ENCODE measurements around the gene ADIPOQ. TPM values are rescaled to one million over a fixed set of nuclear protein-coding genes. Genes with fewer than 3 reads are reported as not detected.
"Not testable (repeated sequence)": the region's sequence is repeated elsewhere in the genome, so short reads cannot be mapped to it uniquely, and the experiment has no call there.

The ADIPOQ gene
- total RNA-seq, 1 experiment from 2014 or later: not detected

GRCh38 chr3:186870421-186871201, 28.1 kb downstream of the ADIPOQ start:
- no peak for DNase-seq (ENCODE audit: low read depth)

- no peak for DNase-seq (ENCODE audit: low read depth)
Measured at GRCh38 chr3:186871403-186871924, 29.0 kb downstream of the ADIPOQ start.

DNA sequence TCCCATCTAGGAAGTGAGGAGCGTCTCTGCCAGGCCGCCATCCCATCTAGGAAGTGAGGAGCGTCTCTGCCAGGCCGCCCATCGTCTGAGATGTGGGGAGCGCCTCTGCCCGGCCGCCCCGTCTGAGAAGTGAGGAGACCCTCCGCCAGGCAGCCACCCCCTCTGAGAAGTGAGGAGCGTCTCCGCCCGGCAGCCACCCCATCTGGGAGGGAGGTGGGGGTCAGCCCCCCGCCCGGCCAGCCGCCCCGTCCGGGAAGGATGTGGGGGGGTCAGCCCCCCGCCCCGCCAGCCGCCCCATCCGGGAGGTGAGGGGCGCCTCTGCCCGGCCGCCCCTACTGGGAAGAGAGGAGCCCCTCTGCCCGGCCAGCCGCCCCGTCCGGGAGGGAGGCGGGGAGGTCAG, 31.3 kb downstream of the ADIPOQ start:
- DNase-seq (ENCODE audit: low read depth): not testable (repeated sequence)

DNA sequence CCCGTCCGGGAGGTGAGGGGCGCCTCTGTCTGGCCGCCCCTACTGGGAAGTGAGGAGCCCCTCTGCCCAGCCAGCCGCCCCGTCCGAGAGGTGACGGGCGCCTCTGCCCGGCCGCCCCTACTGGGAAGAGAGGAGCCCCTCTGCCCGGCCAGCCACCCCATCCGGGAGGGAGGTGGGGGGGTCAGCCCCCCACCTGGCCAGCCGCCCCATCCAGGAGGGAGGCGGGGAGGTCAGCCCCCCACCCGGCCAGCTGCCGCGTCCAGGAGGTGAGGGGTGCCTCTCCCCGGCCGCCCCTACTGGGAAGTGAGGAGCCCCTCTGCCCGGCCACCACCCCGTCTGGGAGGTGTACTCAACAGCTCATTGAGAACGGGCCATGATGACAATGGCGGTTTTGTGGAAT, 31.7 kb downstream of the ADIPOQ start:
- DNase-seq (ENCODE audit: low read depth): not testable (repeated sequence)

GRCh38 chr3:186874841-186875240, 32.3 kb downstream of the ADIPOQ start:
- not testable (repeated sequence) for DNase-seq (ENCODE audit: low read depth)

DNA sequence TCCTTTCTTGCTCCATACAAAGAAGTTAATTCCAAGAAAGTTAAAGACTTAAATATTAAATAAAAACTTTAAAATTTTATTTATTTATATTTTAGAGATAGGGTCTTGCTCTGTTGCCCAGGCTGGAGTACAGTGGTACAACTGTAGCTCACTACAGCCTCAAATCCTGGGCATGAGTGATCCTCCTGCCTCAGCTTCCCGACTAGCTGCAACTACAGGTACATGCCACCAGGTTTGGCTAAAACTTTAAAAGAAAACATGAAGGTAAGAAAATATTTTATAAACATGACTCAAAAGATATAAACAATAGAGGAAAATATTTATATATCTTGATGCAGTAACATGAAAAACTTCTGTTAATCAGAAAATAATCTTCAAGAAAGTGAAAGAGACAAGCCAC, 33.2 kb downstream of the ADIPOQ start:
- DNase-seq (ENCODE audit: low read depth): no peak

DNA sequence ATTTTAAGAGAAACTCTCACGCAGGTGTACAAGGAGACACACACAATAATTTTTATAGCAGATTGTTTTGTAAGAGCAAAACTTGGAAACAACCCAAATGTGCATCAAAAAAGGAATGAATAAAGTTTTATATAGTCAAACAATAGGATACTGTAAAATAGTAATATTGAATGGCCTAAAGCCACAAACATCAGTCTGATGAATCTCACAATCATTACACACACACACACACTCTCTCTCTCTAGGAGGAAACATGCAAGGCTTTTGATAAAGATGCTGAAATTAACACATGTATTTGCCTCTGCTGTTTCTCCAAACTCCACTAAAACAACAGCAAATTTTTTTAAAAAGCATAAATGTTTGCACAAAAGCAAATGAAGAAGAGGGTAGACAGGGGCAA, 37.3 kb downstream of the ADIPOQ start:
- no peak for DNase-seq (ENCODE audit: low read depth)

GRCh38 chr3:186880406-186880805, 37.9 kb downstream of the ADIPOQ start:
- DNase-seq (ENCODE audit: low read depth): no peak

DNA sequence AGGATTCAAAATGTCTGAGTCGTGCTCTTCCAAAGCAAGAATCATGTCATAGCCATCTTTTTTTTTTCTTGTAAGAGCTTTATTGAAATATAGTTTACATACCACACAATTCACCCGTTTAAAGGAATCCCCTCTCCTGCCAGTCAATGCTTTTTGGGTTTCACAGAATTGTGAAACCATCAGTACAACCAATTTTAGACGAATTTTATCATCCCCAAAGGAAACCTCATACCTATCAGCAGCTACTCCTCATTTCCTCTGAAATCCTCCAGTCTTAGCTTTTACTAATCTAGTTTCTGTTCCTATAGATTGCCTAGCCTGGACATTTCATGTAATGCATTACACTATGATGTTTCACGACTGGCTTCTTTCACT, 39.6 kb downstream of the ADIPOQ start:
- DNase-seq (ENCODE audit: low read depth): no peak

- DNase-seq (ENCODE audit: low read depth): peak; percentile 94
Measured at GRCh38 chr3:186882881-186883685, 40.6 kb downstream of the ADIPOQ start.

- peak; percentile 52 for DNase-seq (ENCODE audit: low read depth)
Measured at GRCh38 chr3:186883686-186884058, 41.2 kb downstream of the ADIPOQ start.

GRCh38 chr3:186884868-186885267, 42.4 kb downstream of the ADIPOQ start:
- DNase-seq (ENCODE audit: low read depth): not testable (repeated sequence)

DNA sequence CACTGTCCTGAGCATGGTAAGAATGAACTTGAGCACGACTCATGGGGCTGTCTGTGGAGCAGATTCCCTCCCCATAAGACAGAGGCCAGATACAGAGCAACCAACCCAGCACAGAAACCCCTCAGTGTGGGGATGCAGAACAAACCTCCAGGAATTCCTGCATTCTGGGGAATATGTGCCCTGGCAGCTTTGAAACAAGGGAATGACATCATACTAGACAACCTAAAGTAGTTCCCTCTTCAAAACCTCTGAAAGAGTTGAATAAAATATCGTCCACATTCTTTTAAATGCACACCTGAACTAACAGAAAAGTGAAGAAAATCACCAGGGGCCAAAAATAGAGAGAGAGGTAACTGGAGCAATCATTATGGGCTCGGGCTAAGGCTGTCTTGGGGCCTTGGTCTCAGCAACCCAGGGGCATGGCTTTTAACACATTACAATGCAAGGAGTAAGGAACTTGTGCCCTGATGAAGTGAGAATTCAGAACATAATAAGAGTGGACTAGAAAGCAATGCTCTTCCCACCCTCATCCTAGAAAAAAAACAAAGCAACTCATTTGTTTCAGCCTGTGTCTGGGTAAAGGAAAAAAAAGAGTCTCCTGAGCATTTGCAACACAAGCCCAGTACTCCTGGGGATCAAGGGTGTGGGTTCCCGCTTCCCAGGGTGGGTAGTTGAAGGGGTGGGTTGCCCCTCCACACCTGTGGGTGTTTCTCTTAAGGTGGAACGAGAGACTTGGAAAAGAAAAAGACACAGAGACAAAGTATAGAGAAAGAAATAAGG, 43.9 kb downstream of the ADIPOQ start:
- DNase-seq (ENCODE audit: low read depth): no peak

GRCh38 chr3:186887507-186887938, 45.0 kb downstream of the ADIPOQ start:
- not testable (repeated sequence) for DNase-seq (ENCODE audit: low read depth)

DNA sequence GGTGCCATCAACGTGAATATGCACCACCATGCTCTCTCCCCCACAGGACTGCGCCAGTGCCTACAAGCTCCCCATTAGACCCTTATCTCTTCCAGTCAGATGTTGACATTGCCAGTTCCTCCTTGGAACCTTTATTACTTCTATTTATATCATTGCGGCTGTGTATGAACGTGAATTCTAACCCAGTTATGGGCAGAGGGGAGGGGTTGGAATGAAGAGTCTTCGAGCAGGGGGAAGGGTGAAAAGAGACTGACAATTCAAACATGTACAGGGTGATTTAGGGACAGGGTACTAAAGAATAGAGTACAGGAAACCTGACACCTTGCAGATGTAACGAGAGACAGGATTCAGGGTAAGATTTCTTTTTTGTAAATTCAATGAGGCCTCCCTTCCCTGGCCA, 46.1 kb downstream of the ADIPOQ start:
- no peak for DNase-seq (ENCODE audit: low read depth)

DNA sequence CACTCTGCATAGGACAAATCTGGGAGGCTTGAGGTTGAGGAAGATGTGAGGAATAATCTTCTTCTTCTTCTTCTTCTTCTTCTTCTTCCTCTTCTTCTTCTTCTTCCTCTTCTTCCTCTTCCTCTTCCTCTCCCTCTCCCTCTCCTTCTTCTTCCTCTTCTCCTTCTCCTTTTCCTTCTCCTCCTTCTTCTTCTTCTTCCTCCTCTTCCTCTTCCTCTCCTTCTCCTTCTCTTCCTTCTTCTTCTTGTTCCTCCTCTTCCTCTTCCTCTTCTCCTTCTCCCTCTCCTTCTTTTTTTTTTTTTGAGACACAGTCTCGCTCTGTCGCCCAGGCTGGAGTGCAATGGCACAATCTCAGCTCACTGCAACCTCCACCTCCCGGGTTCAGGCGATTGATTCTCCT, 47.2 kb downstream of the ADIPOQ start:
- DNase-seq (ENCODE audit: low read depth): not testable (repeated sequence)

GRCh38 chr3:186890911-186891310, 48.4 kb downstream of the ADIPOQ start:
- no peak for DNase-seq (ENCODE audit: low read depth)

DNA sequence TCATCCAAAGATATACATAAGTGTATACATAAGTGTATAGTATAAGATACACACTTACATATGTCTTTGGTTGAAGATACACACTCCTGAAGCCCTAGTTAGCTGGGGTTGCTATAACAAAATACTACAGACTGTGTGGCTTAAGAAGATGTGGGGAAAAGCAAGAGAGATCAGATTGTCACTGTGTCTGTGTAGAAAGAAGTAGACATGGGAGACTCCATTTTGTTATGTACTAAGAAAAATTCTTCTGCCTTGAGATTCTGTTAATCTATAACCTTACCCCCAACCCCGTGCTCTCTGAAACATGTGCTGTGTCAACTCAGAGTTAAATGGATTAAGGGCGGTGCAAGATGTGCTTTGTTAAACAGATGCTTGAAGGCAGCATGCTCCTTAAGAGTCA, 50.6 kb downstream of the ADIPOQ start:
- not testable (repeated sequence) for DNase-seq (ENCODE audit: low read depth)

- no peak for DNase-seq (ENCODE audit: low read depth)
Measured at GRCh38 chr3:186895406-186895805, 52.9 kb downstream of the ADIPOQ start.

GRCh38 chr3:186896006-186896405, 53.5 kb downstream of the ADIPOQ start:
- DNase-seq (ENCODE audit: low read depth): no peak

DNA sequence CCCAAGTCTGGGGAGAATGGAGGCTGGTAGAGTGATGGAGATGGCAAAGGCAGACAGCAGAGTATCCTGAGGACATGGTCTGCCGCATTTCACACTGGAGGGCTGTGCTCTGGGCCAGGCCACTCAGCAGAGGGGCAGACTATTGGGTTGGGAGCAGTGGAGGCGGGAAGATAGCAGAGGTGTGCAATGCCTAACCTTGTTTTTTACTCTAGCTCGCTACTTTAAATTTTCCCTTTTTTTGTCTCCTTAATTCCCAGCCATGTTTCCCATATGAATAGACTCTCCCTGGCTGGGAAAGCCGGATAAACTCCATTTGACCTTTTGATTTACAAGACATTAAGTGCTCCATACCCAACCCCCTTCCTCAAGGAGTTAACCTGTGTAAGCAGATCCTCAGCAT, 54.4 kb downstream of the ADIPOQ start:
- no peak for DNase-seq (ENCODE audit: low read depth)

- no peak for DNase-seq (ENCODE audit: low read depth)
Measured at GRCh38 chr3:186901135-186901734, 58.7 kb downstream of the ADIPOQ start.
